H9 (cell line): ENCODE results near the gene HRC. TPM values are rescaled to one million over a fixed set of nuclear protein-coding genes. Genes with fewer than 3 reads are reported as not detected.

Experiments
- DNase-seq: peaks from one replicate; pipeline ENCODE4 v3.0.0-alpha.2; 2017
- H2AFZ ChIP-seq: one replicate; pipeline ENCODE4 v1.6.1; 2013; ENCODE audit warnings: mild to moderate bottlenecking, low read length, control low read depth, moderate library complexity
- H2AK5ac ChIP-seq: 2 replicates; pipeline ENCODE4 v1.6.1; 2013; ENCODE audit warnings: low read length, control low read depth, mixed read lengths; ENCODE audit not compliant: insufficient read length
- H2BK120ac ChIP-seq: one replicate; pipeline ENCODE4 v1.6.1; 2013; ENCODE audit warnings: low read depth, mild to moderate bottlenecking, low read length, control low read depth, inconsistent platforms; ENCODE audit not compliant: poor library complexity, severe bottlenecking
- H2BK12ac ChIP-seq: 2 replicates; pipeline ENCODE4 v1.6.1; 2013; ENCODE audit warnings: low read length, control low read depth, mixed read lengths, low read depth; ENCODE audit not compliant: insufficient read length
- H2BK15ac ChIP-seq: 2 replicates; pipeline ENCODE4 v1.6.1; 2013; ENCODE audit warnings: low read depth, low read length, control low read depth
- H2BK20ac ChIP-seq: one replicate; pipeline ENCODE4 v1.6.1; 2013; ENCODE audit warnings: low read depth, mild to moderate bottlenecking, low read length, control low read depth, inconsistent platforms; ENCODE audit not compliant: poor library complexity, severe bottlenecking
- H2BK5ac ChIP-seq: 2 replicates; pipeline ENCODE4 v1.6.1; 2013; ENCODE audit warnings: low read length, control low read depth, mixed read lengths; ENCODE audit not compliant: insufficient read length
- H3K14ac ChIP-seq: 2 replicates; pipeline ENCODE4 v1.6.1; 2013; ENCODE audit warnings: low read length, control low read depth; ENCODE audit not compliant: insufficient read depth
- H3K18ac ChIP-seq: 2 replicates; pipeline ENCODE4 v1.6.1; 2013; ENCODE audit warnings: low read depth, mild to moderate bottlenecking, mixed read lengths, low read length, control low read depth; ENCODE audit not compliant: insufficient read length
- H3K23ac ChIP-seq: 2 replicates; pipeline ENCODE4 v1.6.1; 2013; ENCODE audit warnings: low read length, control low read depth, mixed read lengths, low read depth; ENCODE audit not compliant: insufficient read length
- H3K23me2 ChIP-seq: 2 replicates; pipeline ENCODE4 v1.6.1; 2013; ENCODE audit warnings: low read depth, mild to moderate bottlenecking, mixed read lengths, low read length, control low read depth; ENCODE audit not compliant: insufficient read length, poor library complexity, severe bottlenecking
- H3K27ac ChIP-seq: 2 replicates; pipeline ENCODE4 v1.5.1; 2013; ENCODE audit warnings: low read length, control low read depth, mixed read lengths, low read depth; ENCODE audit not compliant: insufficient read length
- H3K27me3 ChIP-seq: 2 replicates; pipeline ENCODE4 v1.6.1; 2013; ENCODE audit warnings: low read length, control low read depth, inconsistent platforms; ENCODE audit not compliant: insufficient read depth
- H3K4ac ChIP-seq: 2 replicates; pipeline ENCODE4 v1.6.1; 2013; ENCODE audit warnings: low read depth, mild to moderate bottlenecking, control low read depth, inconsistent platforms, low read length, moderate library complexity
- H3K4me1 ChIP-seq: 2 replicates; pipeline ENCODE4 v1.6.1; 2013; ENCODE audit warnings: low read length, control low read depth, inconsistent platforms; ENCODE audit not compliant: insufficient read depth
- H3K4me2 ChIP-seq: 2 replicates; pipeline ENCODE4 v1.6.1; 2013; ENCODE audit warnings: low read length, control low read depth, mixed read lengths; ENCODE audit not compliant: insufficient read length, insufficient read depth
- H3K56ac ChIP-seq: 2 replicates; pipeline ENCODE4 v1.6.1; 2013; ENCODE audit warnings: low read depth, mild to moderate bottlenecking, mixed read lengths, low read length, control low read depth; ENCODE audit not compliant: insufficient read length
- H3K79me1 ChIP-seq: 2 replicates; pipeline ENCODE4 v1.6.1; 2013; ENCODE audit warnings: low read depth, mild to moderate bottlenecking, moderate library complexity, low read length, control low read depth, inconsistent platforms; ENCODE audit not compliant: insufficient read depth, poor library complexity, severe bottlenecking
- H3K79me2 ChIP-seq: 2 replicates; pipeline ENCODE4 v1.6.1; 2013; ENCODE audit warnings: low read length, control low read depth, inconsistent platforms; ENCODE audit not compliant: insufficient read depth
- H3K9ac ChIP-seq: 2 replicates; pipeline ENCODE4 v1.6.1; 2013; ENCODE audit warnings: low read length, control low read depth, mixed read lengths; ENCODE audit not compliant: insufficient read length; ENCODE audit errors: extremely low read depth
- H3K9me3 ChIP-seq: one replicate; pipeline ENCODE4 v1.6.1; 2013; ENCODE audit warnings: low read depth, low read length, inconsistent platforms; ENCODE audit not compliant: control insufficient read depth
- H3T11ph ChIP-seq: one replicate; pipeline ENCODE4 v1.6.1; 2013; ENCODE audit warnings: mild to moderate bottlenecking, low read length, control low read depth, inconsistent platforms
- H4K20me1 ChIP-seq: one replicate; pipeline ENCODE4 v1.6.1; 2013; ENCODE audit not compliant: control insufficient read depth, insufficient read length, insufficient read depth
- H4K5ac ChIP-seq: 2 replicates; pipeline ENCODE4 v1.6.1; 2013; ENCODE audit warnings: low read depth, mild to moderate bottlenecking, mixed read lengths, low read length, control low read depth; ENCODE audit not compliant: insufficient read length
- H4K8ac ChIP-seq: replicated peaks from 2 replicates; pipeline ENCODE4 v1.6.1; 2013; ENCODE audit warnings: low read length, control low read depth, mixed read lengths, low read depth; ENCODE audit not compliant: insufficient read length
- H4K91ac ChIP-seq: 2 replicates; pipeline ENCODE4 v1.6.1; 2013; ENCODE audit warnings: low read depth, mild to moderate bottlenecking, moderate library complexity, mixed read lengths, low read length, control low read depth; ENCODE audit not compliant: insufficient read length
- H3K27ac Mint-ChIP-seq, 3 experiments: 2 replicates in 2 of 3; 3 replicates in 1 of 3; pipeline ENCODE4 v1.8.0; 2020 to 2021; ENCODE audit warnings: mixed read lengths in 3 of 3, mild to moderate bottlenecking in 1 of 3, moderate library complexity in 1 of 3
- H3K27me3 Mint-ChIP-seq: 2 replicates; pipeline ENCODE4 v1.8.0; 2021; ENCODE audit warnings: low read depth, mild to moderate bottlenecking, moderate library complexity, mixed read lengths
- H3K36me3 Mint-ChIP-seq, 3 experiments: 2 replicates in 2 of 3; 3 replicates in 1 of 3; pipeline ENCODE4 v1.8.0; 2020 to 2021; ENCODE audit warnings: low read depth in 3 of 3, mixed read lengths in 3 of 3; ENCODE audit not compliant: insufficient read depth in 1 of 3
- H3K4me1 Mint-ChIP-seq, 2 experiments: 2 replicates each; pipeline ENCODE4 v1.8.0; 2020; ENCODE audit warnings: mixed read lengths in 2 of 2
- H3K4me3 Mint-ChIP-seq, 2 experiments: 2 replicates in 1 of 2; 3 replicates in 1 of 2; pipeline ENCODE4 v1.8.0; 2020 to 2021; ENCODE audit warnings: mild to moderate bottlenecking in 2 of 2, mixed read lengths in 2 of 2, moderate library complexity in 1 of 2
- H3K9me3 Mint-ChIP-seq, 2 experiments: 2 replicates in 1 of 2; 3 replicates in 1 of 2; pipeline ENCODE4 v1.8.0; 2020; ENCODE audit warnings: mild to moderate bottlenecking in 2 of 2, mixed read lengths in 2 of 2, moderate library complexity in 1 of 2
- CTCF ChIP-seq: fragments of 200-600 bp; sonication (generic); conservative IDR thresholded peaks from 3 replicates; pipeline ENCODE4 v1.8.0; 2021; ENCODE audit warnings: antibody characterized with exemption, mild to moderate bottlenecking
- WGBS: extraction: QIAGEN DNeasy Blood & Tissue Kit; methylation state at CpG from one replicate; pipeline ENCODE4 v1.1.7; 2013; ENCODE audit warnings: missing lambda C conversion rate, low lambda C conversion rate, mixed read lengths; ENCODE audit not compliant: insufficient read length; ENCODE audit errors: extremely low coverage; 5-methylcytosine and 5-hydroxymethylcytosine counted together
- total RNA-seq: library from RNA; stranded (reverse); gene quantifications from 2 replicates; pipeline ENCODE4 v1.2.1, GENCODE V29; 2021

Gene HRC
- total RNA-seq, 1 experiment from 2014 or later, result 1.8 TPM

GRCh38 chr19:49118565-49119410 is 36.4 kb downstream of the HRC start, which contains the start of gene C19orf73:
TSS of gene C19orf73 (minus strand) at chr19:49119143. CDS start at chr19:49119022, 121 bp downstream.
- H3K9me3 ChIP-seq, result no peaks in the 10 kb centered on the region
- no peak within 1 kb of the TSS for H2BK120ac ChIP-seq
- no peak within 1 kb of the TSS for H3T11ph ChIP-seq
- H3K27ac ChIP-seq, result no peak within 1 kb of the TSS
- no CpG with 5 or more reads among the region's 85 CpGs for WGBS
- H4K91ac ChIP-seq, result no peak within 1 kb of the TSS
- H3K4me1 Mint-ChIP-seq, result peaks cover 20 to 27% of the 10 kb centered on the region in 2 experiments
- H3K18ac ChIP-seq, result peak within 1 kb of the TSS; percentile 59
- peak within 1 kb of the TSS; percentile 43 for H3K4me2 ChIP-seq
- H2AFZ ChIP-seq, result no peak within 1 kb of the TSS
- H2BK15ac ChIP-seq, result no peak within 1 kb of the TSS
- no peak within 1 kb of the TSS for H3K23ac ChIP-seq
- no peaks in the 10 kb centered on the region for H3K79me1 ChIP-seq
- H3K27ac Mint-ChIP-seq, result peak within 1 kb of the TSS in 2 of 3 experiments; percentile 73 to 78; a peak in 3 of 7 replicates
- peaks cover 3% of the 10 kb centered on the region; the same call in 1 of the 2 replicates for H3K4me1 ChIP-seq
- H3K56ac ChIP-seq, result no peak within 1 kb of the TSS
- peaks cover 40% of the 10 kb centered on the region for H3K27me3 Mint-ChIP-seq
- no peak within 1 kb of the TSS for H2BK12ac ChIP-seq
- peak within 1 kb of the TSS; percentile 74; the same call in 1 of the 2 replicates for H3K14ac ChIP-seq
- H3K36me3 Mint-ChIP-seq, result peaks cover 0 to 4% (median 0%) of the 10 kb centered on the region in 3 experiments; a peak in 1 of 7 replicates
- H3K4ac ChIP-seq, result no peak within 1 kb of the TSS
- no peak within 1 kb of the TSS for H3K9ac ChIP-seq
- H3K27me3 ChIP-seq, result peaks cover 9% of the 10 kb centered on the region; the same call in 1 of the 2 replicates
- peaks cover 4% of the 10 kb centered on the region for H3K23me2 ChIP-seq
- H3K9me3 Mint-ChIP-seq, result no peaks in the 10 kb centered on the region; a peak in 1 of 5 replicates
- no peak within 1 kb of the TSS for H2AK5ac ChIP-seq
- peak within 1 kb of the TSS; percentile 66 to 85 for H3K4me3 Mint-ChIP-seq
- no peaks in the 10 kb centered on the region for H3K79me2 ChIP-seq
- no peaks in the 10 kb centered on the region for H4K20me1 ChIP-seq
- H2BK5ac ChIP-seq, result no peak within 1 kb of the TSS
- no peak within 1 kb of the TSS for H2BK20ac ChIP-seq
- TF ChIP-seq CTCF, result no peak; the same call in 2 of the 3 replicates
- H4K8ac ChIP-seq, result no peak within 1 kb of the TSS
- no peak within 1 kb of the TSS for H4K5ac ChIP-seq
- DNase-seq, result peak; percentile 90
